ENCODE measurements around the gene ADAMTSL2.

The ADAMTSL2 gene

GRCh38 chr9:133536080-133536479 is 1.6 kb downstream of the ADAMTSL2 start:
- no peak for DNase-seq

- DNase-seq = no peak
These were observed 2.0 kb downstream of the ADAMTSL2 start for GRCh38 chr9:133536536-133536935.

GRCh38 chr9:133537257-133537656 is 2.8 kb downstream of the ADAMTSL2 start:
- DNase-seq = no peak

GRCh38 chr9:133538176-133538575 is 3.7 kb downstream of the ADAMTSL2 start:
- no peak for DNase-seq

- peak in 1 of 2 donors; percentile 56 for DNase-seq
These were observed 4.6 kb downstream of the ADAMTSL2 start for GRCh38 chr9:133538851-133539833.

- DNase-seq = no peak
These were observed 5.6 kb downstream of the ADAMTSL2 start for GRCh38 chr9:133539991-133540697.

GRCh38 chr9:133540698-133541025 is 6.2 kb downstream of the ADAMTSL2 start:
- no peak for DNase-seq

GRCh38 chr9:133542002-133542401 is 7.5 kb downstream of the ADAMTSL2 start:
- DNase-seq = no peak

GRCh38 chr9:133543772-133544467 is 9.4 kb downstream of the ADAMTSL2 start:
- no peak for DNase-seq

GRCh38 chr9:133545494-133546286 is 11.2 kb downstream of the ADAMTSL2 start:
- no peak for DNase-seq

- DNase-seq = no peak
These were observed 11.8 kb downstream of the ADAMTSL2 start for GRCh38 chr9:133546287-133546680.

GRCh38 chr9:133547116-133547515 is 12.6 kb downstream of the ADAMTSL2 start:
- no peak for DNase-seq

- DNase-seq = no peak
These were observed 16.9 kb downstream of the ADAMTSL2 start for GRCh38 chr9:133551446-133551845.

- DNase-seq = no peak
These were observed 17.7 kb downstream of the ADAMTSL2 start for GRCh38 chr9:133552236-133552635.

- no peak for DNase-seq
These were observed 18.6 kb downstream of the ADAMTSL2 start for GRCh38 chr9:133553123-133553522.

- no peak for DNase-seq
These were observed 19.6 kb downstream of the ADAMTSL2 start for GRCh38 chr9:133553973-133554713.

- DNase-seq = no peak
These were observed 20.2 kb downstream of the ADAMTSL2 start for GRCh38 chr9:133554729-133555128.

- DNase-seq = no peak
These were observed 21.9 kb downstream of the ADAMTSL2 start for GRCh38 chr9:133556354-133556753.

- DNase-seq = no peak
These were observed 23.1 kb downstream of the ADAMTSL2 start for GRCh38 chr9:133557581-133557980.

GRCh38 chr9:133558191-133559126 is 24.0 kb downstream of the ADAMTSL2 start:
- DNase-seq = peak in 1 of 2 donors; percentile 68

- DNase-seq = no peak
These were observed 25.8 kb downstream of the ADAMTSL2 start for GRCh38 chr9:133560311-133560710.

Data from hippocampal formation (tissue), 2 donors.